Neuronal stem cell (in vitro differentiated cells): ENCODE results near the gene PFDN6.
A peak's percentile ranks its signal among the peaks of the same experiment; 100 is the strongest.

ENCODE experiments used
- DNase-seq: peaks from one replicate; pipeline ENCODE4 v3.0.0-alpha.2; 2013; ENCODE audit warnings: low spot score
- H2AFZ ChIP-seq: one replicate; pipeline ENCODE4 v1.6.1; 2013; ENCODE audit warnings: mild to moderate bottlenecking, low read length, inconsistent platforms
- H2AK5ac ChIP-seq: 2 replicates; pipeline ENCODE4 v1.6.1; 2013; ENCODE audit warnings: low read depth, mild to moderate bottlenecking, inconsistent platforms, low read length, moderate library complexity, mixed read lengths
- H2BK120ac ChIP-seq: 2 replicates; pipeline ENCODE4 v1.6.1; 2013; ENCODE audit warnings: low read depth, mild to moderate bottlenecking, inconsistent platforms, low read length, moderate library complexity, mixed read lengths
- H2BK12ac ChIP-seq: one replicate; pipeline ENCODE4 v1.6.1; 2013; ENCODE audit warnings: low read length, inconsistent platforms
- H2BK15ac ChIP-seq: 2 replicates; pipeline ENCODE4 v1.6.1; 2013; ENCODE audit warnings: mild to moderate bottlenecking, low read length, inconsistent platforms, mixed read lengths
- H2BK5ac ChIP-seq: one replicate; pipeline ENCODE4 v1.6.1; 2013; ENCODE audit warnings: inconsistent platforms, mild to moderate bottlenecking, low read length, moderate library complexity
- H3K14ac ChIP-seq: one replicate; pipeline ENCODE4 v1.6.1; 2013; ENCODE audit warnings: low read length, inconsistent platforms
- H3K18ac ChIP-seq: 2 replicates; pipeline ENCODE4 v1.6.1; 2013; ENCODE audit warnings: low read length, inconsistent platforms
- H3K23ac ChIP-seq: 2 replicates; pipeline ENCODE4 v1.6.1; 2013; ENCODE audit warnings: low read depth, mild to moderate bottlenecking, mixed read lengths, low read length, inconsistent platforms; ENCODE audit not compliant: poor library complexity
- H3K27ac ChIP-seq: replicated peaks from 3 replicates; pipeline ENCODE4 v1.5.1; 2013; ENCODE audit warnings: low read length, inconsistent platforms
- H3K27me3 ChIP-seq, 3 experiments: 2 replicates each; pipeline ENCODE4 v1.6.1; 2013; ENCODE audit warnings: low read length in 3 of 3, mild to moderate bottlenecking in 2 of 3, inconsistent platforms in 1 of 3, low read depth in 1 of 3, mixed read lengths in 1 of 3, moderate library complexity in 1 of 3; ENCODE audit not compliant: control insufficient read depth in 3 of 3, insufficient read depth in 3 of 3
- H3K36me3 ChIP-seq, 2 donors: replicated peaks in 1 of 2; 2 replicates each; pipeline ENCODE4 v1.6.1; 2013; ENCODE audit warnings: low read length in 2 of 2; ENCODE audit not compliant: control insufficient read depth in 2 of 2, insufficient read depth in 2 of 2
- H3K4ac ChIP-seq: 2 replicates; pipeline ENCODE4 v1.6.1; 2013; ENCODE audit warnings: inconsistent platforms, mild to moderate bottlenecking, low read length, moderate library complexity
- H3K4me1 ChIP-seq, 2 donors: 1 replicate in 1 of 2; 2 replicates in 1 of 2; pipeline ENCODE4 v1.6.1; 2013; ENCODE audit warnings: low read length in 2 of 2, low read depth in 1 of 2; ENCODE audit not compliant: control insufficient read depth in 2 of 2, insufficient read depth in 1 of 2
- H3K4me2 ChIP-seq: one replicate; pipeline ENCODE4 v1.6.1; 2013; ENCODE audit warnings: mild to moderate bottlenecking, low read length, inconsistent platforms; ENCODE audit not compliant: insufficient read depth, poor library complexity, severe bottlenecking
- H3K4me3 ChIP-seq, 2 donors: 2 replicates each; pipeline ENCODE4 v1.5.1; 2013; ENCODE audit warnings: low read length in 2 of 2, mild to moderate bottlenecking in 2 of 2, inconsistent platforms in 1 of 2, moderate library complexity in 1 of 2
- H3K79me1 ChIP-seq: one replicate; pipeline ENCODE4 v1.6.1; 2013; ENCODE audit warnings: low read depth, mild to moderate bottlenecking, inconsistent platforms, low read length, moderate library complexity
- H3K9ac ChIP-seq: one replicate; pipeline ENCODE4 v1.6.1; 2013; ENCODE audit warnings: mild to moderate bottlenecking, low read depth, low read length, inconsistent platforms; ENCODE audit not compliant: poor library complexity
- H3K9me3 ChIP-seq, 2 donors: replicated peaks in 1 of 2; 2 replicates each; pipeline versions ENCODE3 to v1.6.1; 2013; ENCODE audit warnings: low read length in 2 of 2, mild to moderate bottlenecking in 2 of 2, inconsistent platforms in 1 of 2, low read depth in 1 of 2, mixed read lengths in 1 of 2, moderate library complexity in 1 of 2; ENCODE audit not compliant: control insufficient read depth in 2 of 2, insufficient read depth in 1 of 2
- H4K8ac ChIP-seq: one replicate; pipeline ENCODE4 v1.6.1; 2013; ENCODE audit warnings: low read depth, mild to moderate bottlenecking, inconsistent platforms, low read length, moderate library complexity
- H4K91ac ChIP-seq: one replicate; pipeline ENCODE4 v1.6.1; 2013; ENCODE audit warnings: low read length, low read depth, mild to moderate bottlenecking, inconsistent platforms; ENCODE audit not compliant: poor library complexity
- WGBS, 2 donors: extraction: QIAGEN DNeasy Blood & Tissue Kit; methylation state at CpG; one replicate each; pipeline ENCODE4 v1.1.7; 2013; ENCODE audit warnings: missing lambda C conversion rate in 2 of 2, mixed read lengths in 1 of 2; ENCODE audit not compliant: insufficient read length in 2 of 2, insufficient replicate concordance in 1 of 2; ENCODE audit errors: extremely low coverage in 2 of 2; 5-methylcytosine and 5-hydroxymethylcytosine counted together

PFDN6 gene

DNA sequence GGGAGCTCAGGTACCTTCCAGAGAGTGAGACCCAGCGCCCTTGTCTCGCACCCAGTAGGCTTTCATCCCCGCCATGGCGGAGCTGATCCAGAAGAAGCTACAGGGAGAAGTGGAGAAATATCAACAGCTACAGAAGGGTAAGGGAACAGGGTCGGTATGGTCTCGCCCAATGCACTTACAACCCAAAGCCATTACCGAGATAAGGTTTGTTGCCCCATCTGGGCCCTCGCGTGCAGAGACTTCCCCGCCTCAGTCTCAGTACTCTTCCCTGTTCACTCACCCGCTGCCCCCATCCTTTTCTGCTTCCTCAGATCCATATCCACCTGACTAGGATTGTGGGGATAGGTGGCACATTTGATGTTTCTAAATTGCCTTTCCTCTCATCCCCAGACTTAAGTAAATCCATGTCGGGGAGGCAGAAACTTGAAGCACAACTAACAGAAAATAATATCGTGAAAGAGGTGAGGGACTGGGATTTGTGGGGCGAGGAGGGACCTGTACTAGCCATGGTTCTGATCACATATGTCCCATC, 449 bp downstream of the PFDN6 start:
- Histone ChIP-seq H3K9me3 (no peaks in the 10 kb centered on the region), H2BK5ac (no peak overlapping the region), H3K4ac (no peak overlapping the region), H2AK5ac (peak overlapping the region; percentile 82), H3K23ac (no peak overlapping the region), H3K18ac (no peak overlapping the region), H4K91ac (no peak overlapping the region), H2AFZ (peak overlapping the region; percentile 97), H3K9ac (peak overlapping the region; percentile 89), H2BK120ac (peak overlapping the region; percentile 9), H3K27me3 (no peaks in the 10 kb centered on the region), H3K4me3 (peak overlapping the region; percentile 83 to 84), H3K79me1 (peaks cover 5% of the 10 kb centered on the region), H3K4me1 (peaks cover 9 to 13% of the 10 kb centered on the region in 2 donors), H3K4me2 (peak overlapping the region; percentile 95), H3K36me3 (peaks cover 29 to 72% of the 10 kb centered on the region in 2 donors), H2BK15ac (no peak overlapping the region), H3K27ac (no peak overlapping the region), H4K8ac (no peak overlapping the region), H2BK12ac (no peak overlapping the region), H3K14ac (no peak overlapping the region)
- no peak for DNase-seq
- WGBS, 2 donors, result no CpG with 5 or more reads among the region's 14 CpGs

- H2BK15ac ChIP-seq, result no peak overlapping the region
- no peak overlapping the region for H3K23ac ChIP-seq
- no peak for DNase-seq
- no peak overlapping the region for H3K4ac ChIP-seq
- WGBS, 2 donors, result no CpG with 5 or more reads among the region's 7 CpGs
- no peak overlapping the region for H2BK5ac ChIP-seq
- H3K36me3 ChIP-seq, result peaks cover 29 to 72% of the 10 kb centered on the region in 2 donors
- peaks cover 9 to 13% of the 10 kb centered on the region in 2 donors for H3K4me1 ChIP-seq
- no peak overlapping the region for H2AK5ac ChIP-seq
- H3K9me3 ChIP-seq, result no peaks in the 10 kb centered on the region
- no peak overlapping the region for H2BK120ac ChIP-seq
- H3K9ac ChIP-seq, result no peak overlapping the region
- no peak overlapping the region for H4K91ac ChIP-seq
- no peak overlapping the region for H4K8ac ChIP-seq
- H2BK12ac ChIP-seq, result no peak overlapping the region
- peaks cover 5% of the 10 kb centered on the region for H3K79me1 ChIP-seq
- H3K27me3 ChIP-seq, result no peaks in the 10 kb centered on the region
- H3K18ac ChIP-seq, result no peak overlapping the region
- peak overlapping the region; percentile 95 for H3K4me2 ChIP-seq
- no peak overlapping the region for H3K27ac ChIP-seq
- H3K14ac ChIP-seq, result no peak overlapping the region
- peak overlapping the region in 1 of 2 donors; percentile 83 for H3K4me3 ChIP-seq
- no peak overlapping the region for H2AFZ ChIP-seq
These were observed 1.1 kb downstream of the PFDN6 start for GRCh38 chr6:33290459-33290858.

DNA sequence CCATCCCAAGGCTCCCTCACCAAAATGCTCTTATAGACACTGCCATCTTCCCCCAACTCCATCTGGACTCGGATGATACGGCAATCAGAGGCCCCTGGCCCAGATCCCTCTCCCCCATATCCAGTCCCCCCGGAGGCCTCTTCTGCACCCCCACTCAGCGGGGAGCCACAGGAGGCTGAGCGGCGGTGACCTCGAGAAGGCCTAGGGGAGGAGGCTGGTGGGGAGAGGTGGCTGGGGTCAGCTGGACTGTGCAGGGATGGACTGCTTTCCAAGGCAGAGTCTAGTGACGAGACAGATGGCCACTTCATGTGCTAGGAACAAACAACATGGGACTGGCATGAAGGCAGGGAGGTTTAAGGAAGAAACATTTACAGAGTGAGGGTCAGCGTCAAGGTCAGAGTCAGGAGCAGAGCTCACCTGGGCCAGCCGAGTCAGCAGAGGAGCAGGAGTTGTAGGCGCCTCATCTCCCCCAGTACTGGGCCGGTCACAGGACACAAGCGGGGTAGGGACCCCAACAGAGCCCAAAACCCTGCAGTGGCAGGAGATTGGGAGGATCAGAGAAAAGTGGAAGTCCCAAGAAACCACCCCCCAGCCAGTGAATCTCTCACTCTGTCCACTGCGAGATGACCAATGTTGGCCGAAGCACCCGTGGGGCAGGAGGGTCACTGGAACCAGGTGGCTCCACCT, 3.7 kb downstream of the PFDN6 start:
- Histone ChIP-seq H3K23ac (no peak overlapping the region), H3K4me1 (peaks cover 14 to 16% of the 10 kb centered on the region in 2 donors), H4K8ac (no peak overlapping the region), H2BK120ac (no peak overlapping the region), H2BK5ac (no peak overlapping the region), H3K14ac (no peak overlapping the region), H3K4me3 (no peak overlapping the region), H2BK12ac (no peak overlapping the region), H2BK15ac (no peak overlapping the region), H3K4me2 (no peak overlapping the region), H3K27ac (no peak overlapping the region), H3K18ac (no peak overlapping the region), H2AFZ (no peak overlapping the region), H3K36me3 (peaks cover 20 to 65% of the 10 kb centered on the region in 2 donors), H4K91ac (no peak overlapping the region), H2AK5ac (no peak overlapping the region), H3K4ac (no peak overlapping the region), H3K27me3 (no peaks in the 10 kb centered on the region), H3K79me1 (peaks cover 8% of the 10 kb centered on the region), H3K9me3 (no peaks in the 10 kb centered on the region), H3K9ac (no peak overlapping the region)
- WGBS, 2 donors, result no CpG with 5 or more reads among the region's 16 CpGs
- DNase-seq, result no peak

DNA sequence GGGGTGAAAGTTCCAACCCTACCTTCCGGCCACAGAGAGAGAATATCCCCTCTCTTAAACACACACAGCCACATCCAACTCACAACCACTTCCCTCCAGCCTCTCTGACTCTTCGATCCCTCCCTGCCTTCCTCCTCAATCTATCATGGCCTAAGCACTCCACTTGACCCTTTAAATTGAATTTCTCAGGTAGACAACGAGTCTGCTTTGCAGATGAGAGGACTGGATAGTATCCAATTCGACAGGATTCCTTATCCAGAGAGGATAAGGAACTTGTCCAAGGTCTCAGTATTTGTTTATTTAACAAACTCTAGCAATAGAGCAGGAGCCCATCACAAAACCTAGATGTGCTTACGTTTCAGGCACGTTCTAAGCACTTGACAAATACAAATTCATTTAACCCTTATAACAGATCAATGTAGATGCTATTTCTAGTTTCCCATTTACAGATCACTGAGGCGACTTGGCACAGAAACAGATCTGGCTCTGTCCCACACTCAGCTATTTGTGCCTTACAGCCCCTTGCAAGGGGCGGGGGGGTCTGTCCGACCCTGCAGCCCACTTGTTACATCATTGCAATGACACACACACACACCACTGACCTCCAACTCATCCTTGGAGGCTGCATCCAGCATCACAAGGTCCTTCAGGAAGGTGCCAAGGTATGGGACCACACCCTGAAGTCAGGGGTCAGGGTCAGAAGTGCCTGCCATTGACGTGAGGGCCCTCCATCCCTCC, 4.9 kb downstream of the PFDN6 start:
- Histone ChIP-seq H2BK120ac (no peak overlapping the region), H3K23ac (no peak overlapping the region), H2BK15ac (no peak overlapping the region), H3K9ac (no peak overlapping the region), H3K27me3 (no peaks in the 10 kb centered on the region), H3K14ac (no peak overlapping the region), H3K9me3 (no peaks in the 10 kb centered on the region), H2AFZ (no peak overlapping the region), H2AK5ac (no peak overlapping the region), H3K4me3 (no peak overlapping the region), H3K27ac (no peak overlapping the region), H3K4ac (no peak overlapping the region), H4K91ac (peak overlapping the region; percentile 79), H4K8ac (no peak overlapping the region), H3K79me1 (peaks cover 8% of the 10 kb centered on the region), H3K36me3 (peaks cover 20 to 65% of the 10 kb centered on the region in 2 donors), H2BK12ac (no peak overlapping the region), H3K18ac (no peak overlapping the region), H3K4me1 (peaks cover 11 to 13% of the 10 kb centered on the region in 2 donors), H3K4me2 (no peak overlapping the region), H2BK5ac (no peak overlapping the region)
- WGBS, 2 donors, result no CpG with 5 or more reads among the region's 10 CpGs
- no peak for DNase-seq
